WTC11 (cell line): ENCODE results near the gene C1QB. TPM values are rescaled to one million over a fixed set of nuclear protein-coding genes. Genes with fewer than 3 reads are reported as not detected.
"Not testable (repeated sequence)": the region's sequence is repeated elsewhere in the genome, so short reads cannot be mapped to it uniquely, and the experiment has no call there.

Experiments
- ATAC-seq: fragments of 200-7000 bp; cut with Tn5 transposase; 2 replicates; pipeline ENCODE4 v1.10.0; 2021; ENCODE audit warnings: mild to moderate bottlenecking, moderate library complexity
- CTCF ChIA-PET: fragments of 300-600 bp; sonication (Branson Sonifier 250); formaldehyde crosslinking; loops from one replicate; lab custom pipeline; 2021; ENCODE audit warnings: antibody characterized with exemption; lab: Charles Lee
- POLR2A ChIA-PET: fragments of 350-600 bp; sonication (Branson Sonifier 250); formaldehyde crosslinking; loops from one replicate; lab custom pipeline; 2021; ENCODE audit warnings: antibody characterized with exemption; lab: Charles Lee
- DNase-seq: peaks from one replicate; pipeline ENCODE4 v3.0.0; 2021; ENCODE audit warnings: low spot score
- H3K27ac Mint-ChIP-seq: 2 replicates; pipeline ENCODE4 v1.8.0; 2021; ENCODE audit warnings: mixed read lengths
- H3K27me3 Mint-ChIP-seq: 2 replicates; pipeline ENCODE4 v1.8.0; 2021; ENCODE audit warnings: low read depth, mild to moderate bottlenecking, moderate library complexity, mixed read lengths
- H3K36me3 Mint-ChIP-seq: 2 replicates; pipeline ENCODE4 v1.8.0; 2021; ENCODE audit warnings: mixed read lengths
- H3K4me1 Mint-ChIP-seq: 2 replicates; pipeline ENCODE4 v1.8.0; 2022; ENCODE audit warnings: mixed read lengths
- H3K4me3 Mint-ChIP-seq: 2 replicates; pipeline ENCODE4 v1.8.0; 2021; ENCODE audit warnings: mild to moderate bottlenecking, moderate library complexity, mixed read lengths
- H3K9me3 Mint-ChIP-seq: 2 replicates; pipeline ENCODE4 v1.8.0; 2021; ENCODE audit warnings: mixed read lengths
- EMX1 ChIP-seq: fragments of 250-450 bp; sonication (Bioruptor Pico); IDR thresholded peaks from 2 replicates; pipeline ENCODE4 v1.8.0; 2021; ENCODE audit warnings: mild to moderate bottlenecking
- ETV6 ChIP-seq: sonication (generic); formaldehyde crosslinking; IDR thresholded peaks from 2 replicates; pipeline ENCODE4 v1.8.1; 2022; ENCODE audit warnings: mild to moderate bottlenecking, missing genetic modification reagents
- FOXJ3 ChIP-seq: sonication (generic); formaldehyde crosslinking; IDR thresholded peaks from 2 replicates; pipeline ENCODE4 v1.9.0; 2021; ENCODE audit warnings: missing genetic modification reagents, mild to moderate bottlenecking, borderline replicate concordance
- GTF2I ChIP-seq: fragments of 250-450 bp; sonication (Bioruptor Pico); conservative IDR thresholded peaks from 2 replicates; pipeline ENCODE4 v1.4.0; 2021; ENCODE audit warnings: mild to moderate bottlenecking
- IRF2 ChIP-seq: sonication (generic); formaldehyde crosslinking; IDR thresholded peaks from 2 replicates; pipeline ENCODE4 v1.8.0; 2022; ENCODE audit warnings: low read depth, missing genetic modification reagents, borderline replicate concordance
- JAZF1 ChIP-seq: fragments of 250-450 bp; sonication (Bioruptor Pico); IDR thresholded peaks from 2 replicates; pipeline ENCODE4 v1.9.0; 2021; ENCODE audit warnings: moderate library complexity, mild to moderate bottlenecking, inconsistent platforms
- OVOL2 ChIP-seq: fragments of 250-450 bp; sonication (Bioruptor Pico); IDR thresholded peaks from 2 replicates; pipeline ENCODE4 v1.9.0; 2021; ENCODE audit warnings: mild to moderate bottlenecking, borderline replicate concordance
- SP1 ChIP-seq: sonication (generic); formaldehyde crosslinking; conservative IDR thresholded peaks from 2 replicates; pipeline ENCODE4 v1.8.1; 2022; ENCODE audit warnings: missing genetic modification reagents
- TEAD1 ChIP-seq: sonication (generic); formaldehyde crosslinking; IDR thresholded peaks from 2 replicates; pipeline ENCODE4 v1.8.0; 2022; ENCODE audit warnings: mild to moderate bottlenecking, missing genetic modification reagents
- ZNF416 ChIP-seq: fragments of 250-450 bp; sonication (Bioruptor Pico); IDR thresholded peaks from 2 replicates; pipeline ENCODE4 v1.9.0; 2021; ENCODE audit warnings: mild to moderate bottlenecking, inconsistent platforms
- total RNA-seq: library from RNA; stranded (reverse); gene quantifications from 3 replicates; pipeline ENCODE4 v1.2.3, GENCODE V29; 2021
- TF ChIP-seq, protein P1 (sequence below): sonication (generic); formaldehyde crosslinking; conservative IDR thresholded peaks from 2 replicates; pipeline ENCODE4 v1.8.1; 2023; ENCODE audit warnings: mild to moderate bottlenecking, low read depth, missing genetic modification reagents, moderate library complexity
- TF ChIP-seq, protein P2 (sequence below): sonication (generic); formaldehyde crosslinking; IDR thresholded peaks from 2 replicates; pipeline ENCODE4 v1.8.0; 2022; ENCODE audit warnings: mild to moderate bottlenecking, missing genetic modification reagents
- TF ChIP-seq, protein P3 (sequence below): sonication (generic); formaldehyde crosslinking; IDR thresholded peaks from 2 replicates; pipeline ENCODE4 v1.8.0; 2022; ENCODE audit warnings: mild to moderate bottlenecking, missing genetic modification reagents
- TF ChIP-seq, protein P4 (sequence below): fragments of 250-450 bp; sonication (Bioruptor Pico); IDR thresholded peaks from 2 replicates; pipeline ENCODE4 v2.1.2; 2022; ENCODE audit warnings: mild to moderate bottlenecking, moderate library complexity
- TF ChIP-seq, protein P5 (sequence below): sonication (generic); formaldehyde crosslinking; IDR thresholded peaks from 2 replicates; pipeline ENCODE4 v1.8.1; 2022; ENCODE audit warnings: low read depth, missing genetic modification reagents, borderline replicate concordance
- TF ChIP-seq, protein P6 (sequence below): sonication (generic); formaldehyde crosslinking; IDR thresholded peaks from 2 replicates; pipeline ENCODE4 v1.8.1; 2023; ENCODE audit warnings: mild to moderate bottlenecking, missing genetic modification reagents
- TF ChIP-seq, protein P7 (sequence below): sonication (generic); formaldehyde crosslinking; IDR thresholded peaks from 2 replicates; pipeline ENCODE4 v1.8.0; 2022; ENCODE audit warnings: missing genetic modification reagents

The C1QB gene
- total RNA-seq, 1 experiment from 2014 or later: 0.61 TPM

DNA sequence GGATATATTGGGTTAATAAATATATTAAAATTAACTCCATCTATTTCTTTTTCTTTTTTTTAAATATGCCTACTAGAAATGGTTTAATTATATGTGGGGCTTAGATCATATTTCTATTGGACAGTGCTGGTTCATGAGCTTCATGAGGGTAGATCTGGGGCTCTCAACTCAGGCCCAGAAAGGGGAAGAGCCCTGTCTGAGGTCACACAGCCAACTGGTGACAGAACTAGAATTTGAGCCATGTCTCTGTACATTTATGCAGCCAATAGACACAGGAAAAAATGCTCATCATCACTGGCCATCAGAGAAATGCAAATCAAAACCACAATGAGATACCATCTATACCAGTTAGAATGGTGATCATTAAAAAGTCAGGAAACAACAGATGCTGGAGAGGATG lies 52.5 kb downstream of the C1QB start:
- DNase-seq (no peak), ATAC-seq (no peak)
- Mint-ChIP-seq H3K4me3 (no peak overlapping the region), H3K36me3 (no peaks in the 10 kb centered on the region), H3K9me3 (no peaks in the 10 kb centered on the region), H3K27me3 (peaks cover 10% of the 10 kb centered on the region)
- TF ChIP-seq, protein P1, sequence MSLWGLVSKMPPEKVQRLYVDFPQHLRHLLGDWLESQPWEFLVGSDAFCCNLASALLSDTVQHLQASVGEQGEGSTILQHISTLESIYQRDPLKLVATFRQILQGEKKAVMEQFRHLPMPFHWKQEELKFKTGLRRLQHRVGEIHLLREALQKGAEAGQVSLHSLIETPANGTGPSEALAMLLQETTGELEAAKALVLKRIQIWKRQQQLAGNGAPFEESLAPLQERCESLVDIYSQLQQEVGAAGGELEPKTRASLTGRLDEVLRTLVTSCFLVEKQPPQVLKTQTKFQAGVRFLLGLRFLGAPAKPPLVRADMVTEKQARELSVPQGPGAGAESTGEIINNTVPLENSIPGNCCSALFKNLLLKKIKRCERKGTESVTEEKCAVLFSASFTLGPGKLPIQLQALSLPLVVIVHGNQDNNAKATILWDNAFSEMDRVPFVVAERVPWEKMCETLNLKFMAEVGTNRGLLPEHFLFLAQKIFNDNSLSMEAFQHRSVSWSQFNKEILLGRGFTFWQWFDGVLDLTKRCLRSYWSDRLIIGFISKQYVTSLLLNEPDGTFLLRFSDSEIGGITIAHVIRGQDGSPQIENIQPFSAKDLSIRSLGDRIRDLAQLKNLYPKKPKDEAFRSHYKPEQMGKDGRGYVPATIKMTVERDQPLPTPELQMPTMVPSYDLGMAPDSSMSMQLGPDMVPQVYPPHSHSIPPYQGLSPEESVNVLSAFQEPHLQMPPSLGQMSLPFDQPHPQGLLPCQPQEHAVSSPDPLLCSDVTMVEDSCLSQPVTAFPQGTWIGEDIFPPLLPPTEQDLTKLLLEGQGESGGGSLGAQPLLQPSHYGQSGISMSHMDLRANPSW (CRISPR knock-in tag): no peak
- TF ChIP-seq, protein P2, sequence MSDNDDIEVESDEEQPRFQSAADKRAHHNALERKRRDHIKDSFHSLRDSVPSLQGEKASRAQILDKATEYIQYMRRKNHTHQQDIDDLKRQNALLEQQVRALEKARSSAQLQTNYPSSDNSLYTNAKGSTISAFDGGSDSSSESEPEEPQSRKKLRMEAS (CRISPR knock-in tag): no peak
- no peak for TF ChIP-seq SP1 (CRISPR knock-in tag)
- TF ChIP-seq, protein P3, sequence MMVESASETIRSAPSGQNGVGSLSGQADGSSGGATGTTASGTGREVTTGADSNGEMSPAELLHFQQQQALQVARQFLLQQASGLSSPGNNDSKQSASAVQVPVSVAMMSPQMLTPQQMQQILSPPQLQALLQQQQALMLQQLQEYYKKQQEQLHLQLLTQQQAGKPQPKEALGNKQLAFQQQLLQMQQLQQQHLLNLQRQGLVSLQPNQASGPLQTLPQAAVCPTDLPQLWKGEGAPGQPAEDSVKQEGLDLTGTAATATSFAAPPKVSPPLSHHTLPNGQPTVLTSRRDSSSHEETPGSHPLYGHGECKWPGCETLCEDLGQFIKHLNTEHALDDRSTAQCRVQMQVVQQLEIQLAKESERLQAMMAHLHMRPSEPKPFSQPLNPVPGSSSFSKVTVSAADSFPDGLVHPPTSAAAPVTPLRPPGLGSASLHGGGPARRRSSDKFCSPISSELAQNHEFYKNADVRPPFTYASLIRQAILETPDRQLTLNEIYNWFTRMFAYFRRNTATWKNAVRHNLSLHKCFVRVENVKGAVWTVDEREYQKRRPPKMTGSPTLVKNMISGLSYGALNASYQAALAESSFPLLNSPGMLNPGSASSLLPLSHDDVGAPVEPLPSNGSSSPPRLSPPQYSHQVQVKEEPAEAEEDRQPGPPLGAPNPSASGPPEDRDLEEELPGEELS (CRISPR knock-in tag): no peak
- TF ChIP-seq, protein P4, sequence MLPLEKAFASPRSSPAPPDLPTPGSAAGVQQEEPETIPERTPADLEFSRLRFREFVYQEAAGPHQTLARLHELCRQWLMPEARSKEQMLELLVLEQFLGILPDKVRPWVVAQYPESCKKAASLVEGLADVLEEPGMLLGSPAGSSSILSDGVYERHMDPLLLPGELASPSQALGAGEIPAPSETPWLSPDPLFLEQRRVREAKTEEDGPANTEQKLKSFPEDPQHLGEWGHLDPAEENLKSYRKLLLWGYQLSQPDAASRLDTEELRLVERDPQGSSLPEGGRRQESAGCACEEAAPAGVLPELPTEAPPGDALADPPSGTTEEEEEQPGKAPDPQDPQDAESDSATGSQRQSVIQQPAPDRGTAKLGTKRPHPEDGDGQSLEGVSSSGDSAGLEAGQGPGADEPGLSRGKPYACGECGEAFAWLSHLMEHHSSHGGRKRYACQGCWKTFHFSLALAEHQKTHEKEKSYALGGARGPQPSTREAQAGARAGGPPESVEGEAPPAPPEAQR (CRISPR knock-in tag): no peak
- no peak for TF ChIP-seq TEAD1 (CRISPR knock-in tag)
- no peak for TF ChIP-seq ZNF416 (CRISPR knock-in tag)
- TF ChIP-seq, protein P5, sequence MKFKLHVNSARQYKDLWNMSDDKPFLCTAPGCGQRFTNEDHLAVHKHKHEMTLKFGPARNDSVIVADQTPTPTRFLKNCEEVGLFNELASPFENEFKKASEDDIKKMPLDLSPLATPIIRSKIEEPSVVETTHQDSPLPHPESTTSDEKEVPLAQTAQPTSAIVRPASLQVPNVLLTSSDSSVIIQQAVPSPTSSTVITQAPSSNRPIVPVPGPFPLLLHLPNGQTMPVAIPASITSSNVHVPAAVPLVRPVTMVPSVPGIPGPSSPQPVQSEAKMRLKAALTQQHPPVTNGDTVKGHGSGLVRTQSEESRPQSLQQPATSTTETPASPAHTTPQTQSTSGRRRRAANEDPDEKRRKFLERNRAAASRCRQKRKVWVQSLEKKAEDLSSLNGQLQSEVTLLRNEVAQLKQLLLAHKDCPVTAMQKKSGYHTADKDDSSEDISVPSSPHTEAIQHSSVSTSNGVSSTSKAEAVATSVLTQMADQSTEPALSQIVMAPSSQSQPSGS (CRISPR knock-in tag): no peak
- TF ChIP-seq IRF2 (CRISPR knock-in tag): no peak
- TF ChIP-seq, protein P6, sequence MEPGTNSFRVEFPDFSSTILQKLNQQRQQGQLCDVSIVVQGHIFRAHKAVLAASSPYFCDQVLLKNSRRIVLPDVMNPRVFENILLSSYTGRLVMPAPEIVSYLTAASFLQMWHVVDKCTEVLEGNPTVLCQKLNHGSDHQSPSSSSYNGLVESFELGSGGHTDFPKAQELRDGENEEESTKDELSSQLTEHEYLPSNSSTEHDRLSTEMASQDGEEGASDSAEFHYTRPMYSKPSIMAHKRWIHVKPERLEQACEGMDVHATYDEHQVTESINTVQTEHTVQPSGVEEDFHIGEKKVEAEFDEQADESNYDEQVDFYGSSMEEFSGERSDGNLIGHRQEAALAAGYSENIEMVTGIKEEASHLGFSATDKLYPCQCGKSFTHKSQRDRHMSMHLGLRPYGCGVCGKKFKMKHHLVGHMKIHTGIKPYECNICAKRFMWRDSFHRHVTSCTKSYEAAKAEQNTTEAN (CRISPR knock-in tag): no peak
- TF ChIP-seq EMX1: no peak
- TF ChIP-seq ETV6: no peak
- TF ChIP-seq, protein P7, sequence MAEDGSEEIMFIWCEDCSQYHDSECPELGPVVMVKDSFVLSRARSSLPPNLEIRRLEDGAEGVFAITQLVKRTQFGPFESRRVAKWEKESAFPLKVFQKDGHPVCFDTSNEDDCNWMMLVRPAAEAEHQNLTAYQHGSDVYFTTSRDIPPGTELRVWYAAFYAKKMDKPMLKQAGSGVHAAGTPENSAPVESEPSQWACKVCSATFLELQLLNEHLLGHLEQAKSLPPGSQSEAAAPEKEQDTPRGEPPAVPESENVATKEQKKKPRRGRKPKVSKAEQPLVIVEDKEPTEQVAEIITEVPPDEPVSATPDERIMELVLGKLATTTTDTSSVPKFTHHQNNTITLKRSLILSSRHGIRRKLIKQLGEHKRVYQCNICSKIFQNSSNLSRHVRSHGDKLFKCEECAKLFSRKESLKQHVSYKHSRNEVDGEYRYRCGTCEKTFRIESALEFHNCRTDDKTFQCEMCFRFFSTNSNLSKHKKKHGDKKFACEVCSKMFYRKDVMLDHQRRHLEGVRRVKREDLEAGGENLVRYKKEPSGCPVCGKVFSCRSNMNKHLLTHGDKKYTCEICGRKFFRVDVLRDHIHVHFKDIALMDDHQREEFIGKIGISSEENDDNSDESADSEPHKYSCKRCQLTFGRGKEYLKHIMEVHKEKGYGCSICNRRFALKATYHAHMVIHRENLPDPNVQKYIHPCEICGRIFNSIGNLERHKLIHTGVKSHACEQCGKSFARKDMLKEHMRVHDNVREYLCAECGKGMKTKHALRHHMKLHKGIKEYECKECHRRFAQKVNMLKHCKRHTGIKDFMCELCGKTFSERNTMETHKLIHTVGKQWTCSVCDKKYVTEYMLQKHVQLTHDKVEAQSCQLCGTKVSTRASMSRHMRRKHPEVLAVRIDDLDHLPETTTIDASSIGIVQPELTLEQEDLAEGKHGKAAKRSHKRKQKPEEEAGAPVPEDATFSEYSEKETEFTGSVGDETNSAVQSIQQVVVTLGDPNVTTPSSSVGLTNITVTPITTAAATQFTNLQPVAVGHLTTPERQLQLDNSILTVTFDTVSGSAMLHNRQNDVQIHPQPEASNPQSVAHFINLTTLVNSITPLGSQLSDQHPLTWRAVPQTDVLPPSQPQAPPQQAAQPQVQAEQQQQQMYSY (CRISPR knock-in tag): no peak
- no peak for TF ChIP-seq GTF2I (CRISPR knock-in tag)
- no peak for TF ChIP-seq OVOL2 (CRISPR knock-in tag)
- no peak for TF ChIP-seq FOXJ3 (CRISPR knock-in tag)
- no peak for TF ChIP-seq JAZF1 (CRISPR knock-in tag)
- TF ChIP-seq, all 79 proteins: peak for 0
- Mint-ChIP-seq H3K27ac (no peak overlapping the region), H3K4me1 (0 out of 2 replicates have a peak, but pooled peaks cover 7% of the 10 kb centered on the region)
- ChIA-PET POLR2A (no interaction called here), CTCF (interaction anchor here (1.1 to 4.3 kb wide), 9 partner anchors 9 to 308 kb away, joined by 3 to 48 read pairs (median 12); no protein-coding TSS in a partner anchor)

DNA sequence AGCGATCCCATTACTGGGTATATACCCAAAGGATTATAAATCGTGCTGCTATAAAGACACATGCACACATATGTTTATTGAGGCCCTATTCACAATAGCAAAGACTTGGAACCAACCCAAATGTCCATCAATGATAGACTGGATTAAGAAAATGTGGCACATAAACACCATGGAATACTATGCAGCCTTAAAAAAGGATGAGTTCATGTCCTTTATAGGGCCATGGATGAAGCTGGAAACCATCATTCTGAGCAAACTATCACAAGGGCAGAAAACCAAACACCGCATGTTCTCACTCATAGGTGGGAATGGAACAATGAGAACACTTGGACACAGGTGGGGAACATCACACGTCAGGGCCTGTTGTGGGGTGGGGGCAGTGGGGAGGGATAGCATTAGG lies 53.1 kb downstream of the C1QB start:
- CTCF ChIA-PET: interaction anchor here (4.3 kb wide), 1 partner anchor 25 kb away, joined by 48 read pairs; no protein-coding TSS in a partner anchor
- H3K27ac Mint-ChIP-seq, POLR2A ChIA-PET, H3K4me1 Mint-ChIP-seq, H3K4me3 Mint-ChIP-seq, H3K36me3 Mint-ChIP-seq, H3K9me3 Mint-ChIP-seq, ATAC-seq, DNase-seq: not testable (repeated sequence)
- peaks cover 10% of the 10 kb centered on the region for H3K27me3 Mint-ChIP-seq
